ENCODE results near the gene NTHL1.

The NTHL1 gene

GRCh38 chr16:2039274-2040031, 8.2 kb downstream of the NTHL1 start:
- CTCF ChIA-PET = no interaction called here
- Histone ChIP-seq H3K4me3 (ENCODE audit: low read depth, low read length) (no peak overlapping the region), H3K9me3 (ENCODE audit: control insufficient read depth, insufficient read depth, low read depth, low read length) (no peaks in the 10 kb centered on the region), H3K27ac (ENCODE audit: extremely low read depth, low read depth, low read length) (no peak overlapping the region), H3K4me1 (ENCODE audit: control insufficient read depth, insufficient read depth, low read length) (peaks cover 4% of the 10 kb centered on the region; the same call in 1 of the 2 replicates), H3K36me3 (ENCODE audit: control insufficient read depth in 2 of 2, insufficient read depth in 1 of 2, low read length in 2 of 2) (peaks cover 0 to 20% of the 10 kb centered on the region in 2 experiments; a peak in 2 of 3 replicates)
- TF ChIP-seq GLIS1 (tag by site-specific recombination; IDR thresholded peaks at IDR 0.05) (0 out of 2 replicates have a peak, but pooled peaks have one; percentile 28), ZNF660 (tag by site-specific recombination; IDR thresholded peaks at IDR 0.05) (no peak), RBAK (tag by site-specific recombination; IDR thresholded peaks at IDR 0.05) (no peak), ZNF341 (tag by site-specific recombination; IDR thresholded peaks at IDR 0.05; ENCODE audit: low read depth) (0 out of 2 replicates have a peak, but pooled peaks have one; percentile 18), ZNF366 (tag by site-specific recombination; conservative IDR thresholded peaks at IDR 0.05) (no peak), BCL11B (tag by site-specific recombination; IDR thresholded peaks at IDR 0.05; ENCODE audit: low read depth) (peak; percentile 57), ZEB2 (tag by site-specific recombination; IDR thresholded peaks at IDR 0.05) (no peak), ZNF677 (tag by site-specific recombination; IDR thresholded peaks at IDR 0.05) (no peak), ZNF311 (tag by site-specific recombination; IDR thresholded peaks at IDR 0.05; ENCODE audit: borderline replicate concordance) (no peak), ZNF302 (tag by site-specific recombination; IDR thresholded peaks at IDR 0.05; ENCODE audit: low read depth) (no peak), ZNF521 (tag by site-specific recombination; IDR thresholded peaks at IDR 0.05) (no peak), ZNF433 (tag by site-specific recombination; IDR thresholded peaks at IDR 0.05; ENCODE audit: low read depth) (no peak), ZNF830 (tag by site-specific recombination; IDR thresholded peaks at IDR 0.05; ENCODE audit: low read depth) (no peak), ZNF175 (tag by site-specific recombination; IDR thresholded peaks at IDR 0.05) (no peak), ZFHX2 (tag by site-specific recombination; conservative IDR thresholded peaks at IDR 0.05) (peak; percentile 41), ZNF626 (tag by site-specific recombination; IDR thresholded peaks at IDR 0.05) (no peak), ZBTB10 (tag by site-specific recombination; IDR thresholded peaks at IDR 0.05) (no peak), SCRT2 (tag by site-specific recombination; IDR thresholded peaks at IDR 0.05) (peak; percentile 54; the same call in 1 of the 2 replicates), ZNF621 (tag by site-specific recombination; IDR thresholded peaks at IDR 0.05) (no peak), ZNF514 (tag by site-specific recombination; IDR thresholded peaks at IDR 0.05) (no peak)
- TF ChIP-seq, protein P1, sequence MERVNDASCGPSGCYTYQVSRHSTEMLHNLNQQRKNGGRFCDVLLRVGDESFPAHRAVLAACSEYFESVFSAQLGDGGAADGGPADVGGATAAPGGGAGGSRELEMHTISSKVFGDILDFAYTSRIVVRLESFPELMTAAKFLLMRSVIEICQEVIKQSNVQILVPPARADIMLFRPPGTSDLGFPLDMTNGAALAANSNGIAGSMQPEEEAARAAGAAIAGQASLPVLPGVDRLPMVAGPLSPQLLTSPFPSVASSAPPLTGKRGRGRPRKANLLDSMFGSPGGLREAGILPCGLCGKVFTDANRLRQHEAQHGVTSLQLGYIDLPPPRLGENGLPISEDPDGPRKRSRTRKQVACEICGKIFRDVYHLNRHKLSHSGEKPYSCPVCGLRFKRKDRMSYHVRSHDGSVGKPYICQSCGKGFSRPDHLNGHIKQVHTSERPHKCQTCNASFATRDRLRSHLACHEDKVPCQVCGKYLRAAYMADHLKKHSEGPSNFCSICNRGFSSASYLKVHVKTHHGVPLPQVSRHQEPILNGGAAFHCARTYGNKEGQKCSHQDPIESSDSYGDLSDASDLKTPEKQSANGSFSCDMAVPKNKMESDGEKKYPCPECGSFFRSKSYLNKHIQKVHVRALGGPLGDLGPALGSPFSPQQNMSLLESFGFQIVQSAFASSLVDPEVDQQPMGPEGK (tag by site-specific recombination; IDR thresholded peaks at IDR 0.05) = 0 out of 2 replicates have a peak, but pooled peaks have one; percentile 33
- TF ChIP-seq, protein P2, sequence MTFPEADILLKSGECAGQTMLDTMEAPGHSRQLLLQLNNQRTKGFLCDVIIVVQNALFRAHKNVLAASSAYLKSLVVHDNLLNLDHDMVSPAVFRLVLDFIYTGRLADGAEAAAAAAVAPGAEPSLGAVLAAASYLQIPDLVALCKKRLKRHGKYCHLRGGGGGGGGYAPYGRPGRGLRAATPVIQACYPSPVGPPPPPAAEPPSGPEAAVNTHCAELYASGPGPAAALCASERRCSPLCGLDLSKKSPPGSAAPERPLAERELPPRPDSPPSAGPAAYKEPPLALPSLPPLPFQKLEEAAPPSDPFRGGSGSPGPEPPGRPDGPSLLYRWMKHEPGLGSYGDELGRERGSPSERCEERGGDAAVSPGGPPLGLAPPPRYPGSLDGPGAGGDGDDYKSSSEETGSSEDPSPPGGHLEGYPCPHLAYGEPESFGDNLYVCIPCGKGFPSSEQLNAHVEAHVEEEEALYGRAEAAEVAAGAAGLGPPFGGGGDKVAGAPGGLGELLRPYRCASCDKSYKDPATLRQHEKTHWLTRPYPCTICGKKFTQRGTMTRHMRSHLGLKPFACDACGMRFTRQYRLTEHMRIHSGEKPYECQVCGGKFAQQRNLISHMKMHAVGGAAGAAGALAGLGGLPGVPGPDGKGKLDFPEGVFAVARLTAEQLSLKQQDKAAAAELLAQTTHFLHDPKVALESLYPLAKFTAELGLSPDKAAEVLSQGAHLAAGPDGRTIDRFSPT (tag by site-specific recombination; IDR thresholded peaks at IDR 0.05) = peak; percentile 29; the same call in 1 of the 2 replicates
- POLR2A ChIA-PET = interaction anchor here (1.3 to 2.4 kb wide), 2 partner anchors 12 to 116 kb away, joined by 6 read pairs; partner anchors contain the start of gene TRAF7
